GM18520 (cell line): ENCODE data around the gene PDZRN4.
"Not testable (repeated sequence)": the region's sequence is repeated elsewhere in the genome, so short reads cannot be mapped to it uniquely, and the experiment has no call there.

Experiments
- ATAC-seq: cut with Tn5 transposase; IDR thresholded peaks from one replicate; pipeline ENCODE4 v1.9.1; 2021; ENCODE audit not compliant: unreplicated experiment

Gene PDZRN4

GRCh38 chr12:41507286-41507685 is 319.2 kb downstream of the PDZRN4 start:
- no peak for ATAC-seq

- ATAC-seq: no peak
These were observed 321.3 kb downstream of the PDZRN4 start for GRCh38 chr12:41509271-41510055.

GRCh38 chr12:41510470-41510869 is 322.4 kb downstream of the PDZRN4 start:
- no peak for ATAC-seq

- ATAC-seq: no peak
These were observed 323.1 kb downstream of the PDZRN4 start for GRCh38 chr12:41511247-41511646.

- no peak for ATAC-seq
These were observed 324.4 kb downstream of the PDZRN4 start for GRCh38 chr12:41512497-41512896.

- no peak for ATAC-seq
These were observed 326.1 kb downstream of the PDZRN4 start for GRCh38 chr12:41514021-41514777.

GRCh38 chr12:41514907-41515306 is 326.8 kb downstream of the PDZRN4 start:
- no peak for ATAC-seq

- ATAC-seq: no peak
These were observed 327.8 kb downstream of the PDZRN4 start for GRCh38 chr12:41515953-41516352.

- ATAC-seq: no peak
These were observed 332.7 kb downstream of the PDZRN4 start for GRCh38 chr12:41520869-41521268.

GRCh38 chr12:41521872-41522379 is 333.8 kb downstream of the PDZRN4 start:
- peak; percentile 44 for ATAC-seq

GRCh38 chr12:41527062-41527461 is 338.9 kb downstream of the PDZRN4 start:
- ATAC-seq: no peak

- no peak for ATAC-seq
These were observed 339.5 kb downstream of the PDZRN4 start for GRCh38 chr12:41527534-41528116.

GRCh38 chr12:41528874-41529273 is 340.8 kb downstream of the PDZRN4 start:
- ATAC-seq: no peak

- ATAC-seq: no peak
These were observed 342.3 kb downstream of the PDZRN4 start for GRCh38 chr12:41530441-41530840.

- ATAC-seq: no peak
These were observed 343.2 kb downstream of the PDZRN4 start for GRCh38 chr12:41531147-41531829.

GRCh38 chr12:41532072-41532471 is 344.0 kb downstream of the PDZRN4 start:
- ATAC-seq: peak; percentile 43

- no peak for ATAC-seq
These were observed 348.8 kb downstream of the PDZRN4 start for GRCh38 chr12:41536813-41537490.

- ATAC-seq: no peak
These were observed 349.4 kb downstream of the PDZRN4 start for GRCh38 chr12:41537522-41537921.

GRCh38 chr12:41545761-41546160 is 357.6 kb downstream of the PDZRN4 start:
- no peak for ATAC-seq

- not testable (repeated sequence) for ATAC-seq
These were observed 359.0 kb downstream of the PDZRN4 start for GRCh38 chr12:41547071-41547470.

GRCh38 chr12:41548926-41549325 is 360.8 kb downstream of the PDZRN4 start:
- ATAC-seq: no peak
